Measurements from ENCODE around the gene ERBB4. TPM values are rescaled to one million over a fixed set of nuclear protein-coding genes. Genes with fewer than 3 reads are reported as not detected.

The ERBB4 gene
- total RNA-seq, 1 donor from 2014 or later, result 1.2 TPM

DNA sequence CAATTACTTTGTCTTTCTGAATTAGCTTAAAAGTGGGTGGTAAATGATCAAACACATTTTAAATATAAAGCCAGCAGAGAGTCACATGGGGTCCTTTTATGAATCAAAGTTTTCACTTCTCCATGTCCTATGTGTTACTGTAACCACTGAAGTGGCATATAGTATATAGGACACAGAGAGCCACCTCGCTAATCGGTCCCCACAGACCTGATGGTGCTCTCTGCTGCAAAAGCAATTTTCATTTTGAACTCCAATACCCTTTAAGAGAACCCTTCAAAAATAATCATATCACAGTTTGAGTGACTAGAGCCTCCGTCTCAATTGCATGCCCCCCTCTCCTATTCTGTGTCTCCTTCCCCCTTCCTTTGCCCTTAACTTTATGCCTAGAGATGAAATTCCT, 272.8 kb downstream of the ERBB4 start:
- Histone ChIP-seq H3K4me3 (ENCODE audit: insufficient read depth, low read depth, low read length) (no peak overlapping the region), H3K9ac (ENCODE audit: low read length) (no peak overlapping the region), H4K20me1 (ENCODE audit: insufficient read depth, low read length) (no peaks in the 10 kb centered on the region), H3K9me3 (ENCODE audit: insufficient read depth, low read depth, low read length) (no peaks in the 10 kb centered on the region), H3K36me3 (ENCODE audit: insufficient read depth, low read length) (no peaks in the 10 kb centered on the region), H3K4me1 (ENCODE audit: insufficient read depth, low read length) (no peaks in the 10 kb centered on the region), H3K4me2 (ENCODE audit: low read length) (no peak overlapping the region), H3K27ac (ENCODE audit: low read depth, low read length) (no peak overlapping the region), H3K79me2 (ENCODE audit: insufficient read depth, low read length) (no peaks in the 10 kb centered on the region), H2AFZ (ENCODE audit: low read depth, low read length) (no peak overlapping the region), H3K27me3 (ENCODE audit: insufficient read depth, low read length) (no peaks in the 10 kb centered on the region)
- TF ChIP-seq CTCF (IDR thresholded peaks at IDR 0.05; ENCODE audit: insufficient read depth, low read depth, low read length) (no peak), EZH2 (IDR thresholded peaks at IDR 0.05; ENCODE audit: insufficient read depth, low read length) (no peak)
- Mint-ChIP-seq H3K27ac (ENCODE audit: unreplicated experiment) (no peak overlapping the region), H3K27me3 (ENCODE audit: low read depth, unreplicated experiment) (no peaks in the 10 kb centered on the region), H3K36me3 (ENCODE audit: low read depth, unreplicated experiment) (no peaks in the 10 kb centered on the region), H3K4me3 (ENCODE audit: unreplicated experiment) (no peak overlapping the region), H3K9me3 (ENCODE audit: unreplicated experiment) (no peaks in the 10 kb centered on the region), H3K4me1 (ENCODE audit: low read depth, unreplicated experiment) (no peaks in the 10 kb centered on the region)
- DNase-seq (ENCODE audit: low read depth), result no peak
- FAIRE-seq, result no peak

GRCh38 chr2:212264187-212264586, 274.4 kb downstream of the ERBB4 start:
- no peak overlapping the region for H2AFZ ChIP-seq (ENCODE audit: low read depth, low read length)
- H3K9ac ChIP-seq (ENCODE audit: low read length), result no peak overlapping the region
- FAIRE-seq, result no peak
- no peak overlapping the region for H3K4me2 ChIP-seq (ENCODE audit: low read length)
- no peaks in the 10 kb centered on the region for H3K4me1 Mint-ChIP-seq (ENCODE audit: low read depth, unreplicated experiment)
- H3K27ac Mint-ChIP-seq (ENCODE audit: unreplicated experiment), result no peak overlapping the region
- H3K27me3 ChIP-seq (ENCODE audit: insufficient read depth, low read length), result no peaks in the 10 kb centered on the region
- H3K4me3 ChIP-seq (ENCODE audit: insufficient read depth, low read depth, low read length), result no peak overlapping the region
- H3K4me1 ChIP-seq (ENCODE audit: insufficient read depth, low read length), result no peaks in the 10 kb centered on the region
- H4K20me1 ChIP-seq (ENCODE audit: insufficient read depth, low read length), result no peaks in the 10 kb centered on the region
- no peak overlapping the region for H3K4me3 Mint-ChIP-seq (ENCODE audit: unreplicated experiment)
- H3K79me2 ChIP-seq (ENCODE audit: insufficient read depth, low read length), result no peaks in the 10 kb centered on the region
- H3K27me3 Mint-ChIP-seq (ENCODE audit: low read depth, unreplicated experiment), result no peaks in the 10 kb centered on the region
- H3K36me3 ChIP-seq (ENCODE audit: insufficient read depth, low read length), result no peaks in the 10 kb centered on the region
- DNase-seq (ENCODE audit: low read depth), result no peak
- no peaks in the 10 kb centered on the region for H3K9me3 ChIP-seq (ENCODE audit: insufficient read depth, low read depth, low read length)
- H3K36me3 Mint-ChIP-seq (ENCODE audit: low read depth, unreplicated experiment), result no peaks in the 10 kb centered on the region
- no peak for TF ChIP-seq CTCF (IDR thresholded peaks at IDR 0.05; ENCODE audit: insufficient read depth, low read depth, low read length)
- H3K27ac ChIP-seq (ENCODE audit: low read depth, low read length), result no peak overlapping the region
- no peaks in the 10 kb centered on the region for H3K9me3 Mint-ChIP-seq (ENCODE audit: unreplicated experiment)

DNA sequence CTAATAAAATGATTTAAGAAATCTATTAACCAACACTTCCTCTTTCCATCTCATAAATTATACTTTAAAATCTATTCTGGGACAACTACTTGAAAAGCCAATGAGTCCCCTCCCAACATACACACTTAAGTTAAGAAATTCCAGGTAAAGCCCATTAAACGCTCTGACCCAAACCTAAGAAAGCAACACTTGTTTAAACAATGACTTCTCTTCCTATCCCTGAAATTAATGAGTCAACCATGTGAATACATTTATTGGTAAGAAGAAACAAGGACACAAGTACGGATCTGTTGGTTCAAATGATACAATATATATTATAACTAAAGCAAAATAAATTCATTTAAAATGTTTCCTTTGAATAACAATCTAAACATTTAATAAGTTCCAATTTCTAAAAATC, 279.4 kb downstream of the ERBB4 start:
- Histone ChIP-seq H3K27ac (ENCODE audit: low read depth, low read length) (no peak overlapping the region), H3K9ac (ENCODE audit: low read length) (no peak overlapping the region), H3K27me3 (ENCODE audit: insufficient read depth, low read length) (no peaks in the 10 kb centered on the region), H3K4me3 (ENCODE audit: insufficient read depth, low read depth, low read length) (no peak overlapping the region), H4K20me1 (ENCODE audit: insufficient read depth, low read length) (no peaks in the 10 kb centered on the region), H3K4me2 (ENCODE audit: low read length) (no peak overlapping the region), H3K4me1 (ENCODE audit: insufficient read depth, low read length) (no peaks in the 10 kb centered on the region), H3K79me2 (ENCODE audit: insufficient read depth, low read length) (no peaks in the 10 kb centered on the region), H3K9me3 (ENCODE audit: insufficient read depth, low read depth, low read length) (no peaks in the 10 kb centered on the region), H2AFZ (ENCODE audit: low read depth, low read length) (no peak overlapping the region), H3K36me3 (ENCODE audit: insufficient read depth, low read length) (no peaks in the 10 kb centered on the region)
- no peak overlapping the region for H3K4me3 Mint-ChIP-seq (ENCODE audit: unreplicated experiment)
- DNase-seq (ENCODE audit: low read depth) (no peak), FAIRE-seq (no peak)
- no peaks in the 10 kb centered on the region for H3K4me1 Mint-ChIP-seq (ENCODE audit: low read depth, unreplicated experiment)
- TF ChIP-seq EZH2 (IDR thresholded peaks at IDR 0.05; ENCODE audit: insufficient read depth, low read length) (no peak), CTCF (IDR thresholded peaks at IDR 0.05; ENCODE audit: insufficient read depth, low read depth, low read length) (no peak)
- no peaks in the 10 kb centered on the region for H3K9me3 Mint-ChIP-seq (ENCODE audit: unreplicated experiment)
- H3K27me3 Mint-ChIP-seq (ENCODE audit: low read depth, unreplicated experiment), result no peaks in the 10 kb centered on the region
- H3K27ac Mint-ChIP-seq (ENCODE audit: unreplicated experiment), result no peak overlapping the region
- H3K36me3 Mint-ChIP-seq (ENCODE audit: low read depth, unreplicated experiment), result no peaks in the 10 kb centered on the region

Data from astrocyte (in vitro differentiated cells and primary cell).